ENCODE data around the gene CDC42BPB. TPM values are rescaled to one million over a fixed set of nuclear protein-coding genes. Genes with fewer than 3 reads are reported as not detected.

The CDC42BPB gene
- total and polyA plus RNA-seq, 2 of the 13 experiments (the other 11 are each of a cell fraction or from before 2014, with no cell fraction given): 19.7 to 32.3 TPM

- no peak for TF ChIP-seq ZBTB44 (CRISPR knock-in tag; IDR thresholded peaks at IDR 0.05)
- TF ChIP-seq ZNF24 (IDR thresholded peaks at IDR 0.05): no peak
- peak; percentile 33; the same call in 1 of the 2 replicates for TF ChIP-seq KDM2A (CRISPR knock-in tag; IDR thresholded peaks at IDR 0.05; ENCODE audit: borderline replicate concordance, low read depth)
- TF ChIP-seq IRX3 (CRISPR knock-in tag; IDR thresholded peaks at IDR 0.05; ENCODE audit: borderline replicate concordance, low read depth): no peak
- no peak for TF ChIP-seq MTF1 (CRISPR knock-in tag; IDR thresholded peaks at IDR 0.05)
- 0 out of 2 replicates have a peak, but pooled peaks have one; percentile 16 for TF ChIP-seq RBFOX2 (IDR thresholded peaks at IDR 0.05; ENCODE audit: low read depth, low read length)
- TF ChIP-seq, protein P1, sequence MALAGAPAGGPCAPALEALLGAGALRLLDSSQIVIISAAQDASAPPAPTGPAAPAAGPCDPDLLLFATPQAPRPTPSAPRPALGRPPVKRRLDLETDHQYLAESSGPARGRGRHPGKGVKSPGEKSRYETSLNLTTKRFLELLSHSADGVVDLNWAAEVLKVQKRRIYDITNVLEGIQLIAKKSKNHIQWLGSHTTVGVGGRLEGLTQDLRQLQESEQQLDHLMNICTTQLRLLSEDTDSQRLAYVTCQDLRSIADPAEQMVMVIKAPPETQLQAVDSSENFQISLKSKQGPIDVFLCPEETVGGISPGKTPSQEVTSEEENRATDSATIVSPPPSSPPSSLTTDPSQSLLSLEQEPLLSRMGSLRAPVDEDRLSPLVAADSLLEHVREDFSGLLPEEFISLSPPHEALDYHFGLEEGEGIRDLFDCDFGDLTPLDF (CRISPR knock-in tag; IDR thresholded peaks at IDR 0.05): no peak
- TF ChIP-seq, protein P2, sequence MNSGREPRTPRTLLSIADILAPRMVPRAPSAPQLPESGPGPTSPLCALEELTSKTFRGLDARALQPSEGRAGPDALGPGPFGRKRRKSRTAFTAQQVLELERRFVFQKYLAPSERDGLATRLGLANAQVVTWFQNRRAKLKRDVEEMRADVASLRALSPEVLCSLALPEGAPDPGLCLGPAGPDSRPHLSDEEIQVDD (CRISPR knock-in tag; IDR thresholded peaks at IDR 0.05; ENCODE audit: borderline replicate concordance): 0 out of 2 replicates have a peak, but pooled peaks have one; percentile 26
- TF ChIP-seq, protein P3, sequence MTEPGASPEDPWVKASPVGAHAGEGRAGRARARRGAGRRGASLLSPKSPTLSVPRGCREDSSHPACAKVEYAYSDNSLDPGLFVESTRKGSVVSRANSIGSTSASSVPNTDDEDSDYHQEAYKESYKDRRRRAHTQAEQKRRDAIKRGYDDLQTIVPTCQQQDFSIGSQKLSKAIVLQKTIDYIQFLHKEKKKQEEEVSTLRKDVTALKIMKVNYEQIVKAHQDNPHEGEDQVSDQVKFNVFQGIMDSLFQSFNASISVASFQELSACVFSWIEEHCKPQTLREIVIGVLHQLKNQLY (CRISPR knock-in tag; IDR thresholded peaks at IDR 0.05): no peak
- TF ChIP-seq, protein P4, sequence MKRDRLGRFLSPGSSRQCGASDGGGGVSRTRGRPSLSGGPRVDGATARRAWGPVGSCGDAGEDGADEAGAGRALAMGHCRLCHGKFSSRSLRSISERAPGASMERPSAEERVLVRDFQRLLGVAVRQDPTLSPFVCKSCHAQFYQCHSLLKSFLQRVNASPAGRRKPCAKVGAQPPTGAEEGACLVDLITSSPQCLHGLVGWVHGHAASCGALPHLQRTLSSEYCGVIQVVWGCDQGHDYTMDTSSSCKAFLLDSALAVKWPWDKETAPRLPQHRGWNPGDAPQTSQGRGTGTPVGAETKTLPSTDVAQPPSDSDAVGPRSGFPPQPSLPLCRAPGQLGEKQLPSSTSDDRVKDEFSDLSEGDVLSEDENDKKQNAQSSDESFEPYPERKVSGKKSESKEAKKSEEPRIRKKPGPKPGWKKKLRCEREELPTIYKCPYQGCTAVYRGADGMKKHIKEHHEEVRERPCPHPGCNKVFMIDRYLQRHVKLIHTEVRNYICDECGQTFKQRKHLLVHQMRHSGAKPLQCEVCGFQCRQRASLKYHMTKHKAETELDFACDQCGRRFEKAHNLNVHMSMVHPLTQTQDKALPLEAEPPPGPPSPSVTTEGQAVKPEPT (CRISPR knock-in tag; IDR thresholded peaks at IDR 0.05; ENCODE audit: low read depth): no peak
- TF ChIP-seq, protein P5, sequence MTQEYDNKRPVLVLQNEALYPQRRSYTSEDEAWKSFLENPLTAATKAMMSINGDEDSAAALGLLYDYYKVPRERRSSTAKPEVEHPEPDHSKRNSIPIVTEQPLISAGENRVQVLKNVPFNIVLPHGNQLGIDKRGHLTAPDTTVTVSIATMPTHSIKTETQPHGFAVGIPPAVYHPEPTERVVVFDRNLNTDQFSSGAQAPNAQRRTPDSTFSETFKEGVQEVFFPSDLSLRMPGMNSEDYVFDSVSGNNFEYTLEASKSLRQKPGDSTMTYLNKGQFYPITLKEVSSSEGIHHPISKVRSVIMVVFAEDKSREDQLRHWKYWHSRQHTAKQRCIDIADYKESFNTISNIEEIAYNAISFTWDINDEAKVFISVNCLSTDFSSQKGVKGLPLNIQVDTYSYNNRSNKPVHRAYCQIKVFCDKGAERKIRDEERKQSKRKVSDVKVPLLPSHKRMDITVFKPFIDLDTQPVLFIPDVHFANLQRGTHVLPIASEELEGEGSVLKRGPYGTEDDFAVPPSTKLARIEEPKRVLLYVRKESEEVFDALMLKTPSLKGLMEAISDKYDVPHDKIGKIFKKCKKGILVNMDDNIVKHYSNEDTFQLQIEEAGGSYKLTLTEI (CRISPR knock-in tag; conservative IDR thresholded peaks at IDR 0.05): no peak
- TF ChIP-seq TAF1 (CRISPR knock-in tag; IDR thresholded peaks at IDR 0.05): peak; percentile 33; the same call in 1 of the 2 replicates
- no peak for TF ChIP-seq KDM4B (CRISPR knock-in tag; IDR thresholded peaks at IDR 0.05)
- 0 out of 2 replicates have a peak, but pooled peaks have one; percentile 32 for TF ChIP-seq FOXO4 (CRISPR knock-in tag; conservative IDR thresholded peaks at IDR 0.05)
- peak; percentile 13 for TF ChIP-seq SKI (IDR thresholded peaks at IDR 0.05; ENCODE audit: partially characterized antibody)
- TF ChIP-seq GTF2F1 (IDR thresholded peaks at IDR 0.05; ENCODE audit: low read length): no peak
- TF ChIP-seq, protein P6, sequence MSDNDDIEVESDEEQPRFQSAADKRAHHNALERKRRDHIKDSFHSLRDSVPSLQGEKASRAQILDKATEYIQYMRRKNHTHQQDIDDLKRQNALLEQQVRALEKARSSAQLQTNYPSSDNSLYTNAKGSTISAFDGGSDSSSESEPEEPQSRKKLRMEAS (IDR thresholded peaks at IDR 0.05): peak; percentile 2; the same call in 1 of the 2 replicates
- TF ChIP-seq BRD4 (CRISPR knock-in tag; IDR thresholded peaks at IDR 0.05): 0 out of 2 replicates have a peak, but pooled peaks have one; percentile 39
- peak; percentile 47 for TF ChIP-seq SPEN (CRISPR knock-in tag; IDR thresholded peaks at IDR 0.05; ENCODE audit: low read depth)
Observed at GRCh38 chr14:103057028-103057371, 349 bp downstream of the CDC42BPB start (continued).
